GM21423 (cell line): ENCODE measurements around the gene NANOGP8.
"Not testable (repeated sequence)": the region's sequence is repeated elsewhere in the genome, so short reads cannot be mapped to it uniquely, and the experiment has no call there.

Source experiments
- ATAC-seq: cut with Tn5 transposase; IDR thresholded peaks from one replicate; pipeline ENCODE4 v1.9.1; 2021; ENCODE audit warnings: mild to moderate bottlenecking, moderate library complexity; ENCODE audit not compliant: unreplicated experiment

Gene NANOGP8, protein sequence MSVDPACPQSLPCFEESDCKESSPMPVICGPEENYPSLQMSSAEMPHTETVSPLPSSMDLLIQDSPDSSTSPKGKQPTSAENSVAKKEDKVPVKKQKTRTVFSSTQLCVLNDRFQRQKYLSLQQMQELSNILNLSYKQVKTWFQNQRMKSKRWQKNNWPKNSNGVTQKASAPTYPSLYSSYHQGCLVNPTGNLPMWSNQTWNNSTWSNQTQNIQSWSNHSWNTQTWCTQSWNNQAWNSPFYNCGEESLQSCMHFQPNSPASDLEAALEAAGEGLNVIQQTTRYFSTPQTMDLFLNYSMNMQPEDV

DNA sequence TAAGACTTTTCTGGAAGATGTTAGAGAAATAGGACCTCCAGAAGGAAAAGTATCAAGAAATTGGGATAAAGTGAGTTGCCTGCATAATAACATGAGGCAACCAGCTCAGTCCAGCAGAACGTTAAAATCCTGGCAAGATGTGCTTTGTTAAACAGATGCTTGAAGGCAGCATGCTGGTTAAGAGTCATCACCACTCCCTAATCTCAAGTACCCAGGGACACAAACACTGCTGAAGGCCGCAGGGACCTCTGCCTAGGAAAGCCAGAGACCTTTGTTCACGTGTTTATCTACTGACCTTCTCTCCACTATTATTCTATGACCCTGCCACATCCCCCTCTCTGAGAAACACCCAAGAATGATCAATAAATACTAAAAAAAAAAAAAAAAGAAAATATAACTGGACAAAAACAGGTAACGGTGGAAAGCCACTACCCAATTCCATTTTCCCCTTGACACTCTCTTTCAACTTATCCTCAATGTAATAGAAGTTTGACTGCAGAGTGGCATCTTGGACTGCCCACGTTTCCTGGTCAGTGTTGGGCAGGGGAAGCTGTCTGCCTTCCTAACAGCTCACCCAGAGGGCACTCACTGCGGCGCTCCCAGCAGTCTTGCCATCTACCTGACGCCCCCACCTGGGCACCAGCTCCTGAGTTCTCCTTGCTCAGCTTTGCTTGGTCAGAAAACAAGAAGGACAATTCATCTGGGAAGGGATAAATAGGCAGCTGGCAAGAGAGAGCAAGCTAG lies at the start of gene NANOGP8:
Gene NANOGP8, minus strand, starts transcription at position 120 of the 744 bp plus-strand sequence. CDS start 185 bp downstream, outside the sequence.
- ATAC-seq, result not testable (repeated sequence)

DNA sequence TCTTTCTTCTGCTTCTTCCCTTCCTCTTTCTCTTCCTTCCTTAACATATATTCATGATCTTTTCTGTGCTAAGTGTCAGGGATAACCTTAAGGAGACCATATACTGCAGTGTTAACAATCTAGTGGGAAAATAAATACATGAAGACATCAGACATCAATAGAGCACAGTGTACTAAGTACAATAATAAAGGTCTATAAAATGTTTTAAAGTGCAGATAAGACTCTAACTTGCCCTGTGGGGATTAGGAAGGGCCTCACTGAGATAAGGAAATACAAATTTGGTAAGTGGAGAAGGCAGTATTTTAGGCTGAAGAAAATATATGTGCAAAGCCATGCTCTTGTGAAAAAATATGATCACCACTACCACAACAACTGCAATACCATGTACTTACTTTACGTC lies 49.2 kb upstream of the NANOGP8 start:
- ATAC-seq, result no peak

- ATAC-seq, result no peak
These were observed 45.1 kb upstream of the NANOGP8 start for GRCh38 chr15:35130245-35130644.

DNA sequence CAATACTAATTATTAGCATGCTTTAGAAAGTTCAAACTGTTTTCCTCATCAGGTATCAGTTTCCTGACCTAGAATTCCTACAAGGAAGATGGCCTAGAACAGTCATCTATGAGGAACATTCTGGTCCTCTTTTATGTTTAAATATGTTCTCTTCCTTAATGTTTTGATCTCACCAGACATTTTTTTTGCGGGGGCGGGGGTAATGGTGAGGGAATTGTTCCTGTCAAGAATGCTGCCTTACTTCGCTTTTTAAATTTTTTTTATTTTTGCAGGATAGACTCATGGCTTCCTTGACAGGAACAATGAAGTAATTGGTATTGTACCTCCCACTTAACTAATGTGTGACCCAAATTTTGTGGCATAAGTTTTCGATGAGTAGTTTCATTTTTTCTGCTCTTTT lies 44.3 kb upstream of the NANOGP8 start:
- ATAC-seq, result no peak

DNA sequence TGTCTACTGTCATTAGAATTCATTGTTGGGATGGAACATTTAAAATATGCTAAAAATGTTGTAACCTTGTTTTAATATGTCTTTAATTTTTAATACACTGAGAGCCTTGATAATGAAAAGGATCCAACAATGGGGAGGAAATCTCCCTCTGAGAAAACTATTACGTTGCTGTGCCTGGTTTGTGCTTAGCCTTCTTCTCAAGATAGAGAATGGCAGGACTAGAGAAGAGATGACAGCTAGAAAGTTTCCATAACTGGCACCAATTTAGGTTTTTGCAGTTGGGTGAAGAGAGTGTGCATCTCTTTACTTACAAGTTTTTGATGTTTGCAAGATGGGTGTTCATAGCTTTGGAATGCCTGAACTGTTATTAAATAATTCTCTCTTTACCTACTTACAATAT lies 42.6 kb upstream of the NANOGP8 start:
- ATAC-seq, result no peak

- ATAC-seq, result no peak
These were observed 41.1 kb upstream of the NANOGP8 start for GRCh38 chr15:35126236-35126635.

- ATAC-seq, result no peak
These were observed 38.6 kb upstream of the NANOGP8 start for GRCh38 chr15:35123743-35124142.

GRCh38 chr15:35121611-35122359 lies 36.7 kb upstream of the NANOGP8 start:
- no peak for ATAC-seq

- ATAC-seq, result no peak
These were observed 35.1 kb upstream of the NANOGP8 start for GRCh38 chr15:35120173-35120572.

DNA sequence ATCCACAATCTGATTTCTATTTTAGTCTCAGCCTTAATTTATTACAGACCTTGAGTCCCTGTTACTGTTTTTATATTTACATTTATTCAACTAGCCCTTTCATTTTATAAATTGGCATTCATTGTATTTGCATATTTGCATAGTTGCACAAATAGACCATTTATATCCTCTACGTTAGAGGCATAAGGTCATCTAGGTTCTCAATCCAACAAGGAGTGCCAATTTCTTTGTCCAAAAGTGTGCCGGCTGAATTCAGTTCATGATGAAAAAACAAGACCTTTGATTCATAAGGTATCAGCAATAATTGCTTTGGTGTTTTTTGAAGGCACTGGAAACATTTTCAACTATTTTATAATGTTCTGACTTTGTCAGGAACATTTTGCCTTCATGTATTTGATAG lies 33.9 kb upstream of the NANOGP8 start:
- no peak for ATAC-seq

GRCh38 chr15:35117543-35118265 lies 32.6 kb upstream of the NANOGP8 start:
- no peak for ATAC-seq

- no peak for ATAC-seq
These were observed 30.1 kb upstream of the NANOGP8 start for GRCh38 chr15:35115155-35115725.

- ATAC-seq, result no peak
These were observed 27.3 kb upstream of the NANOGP8 start for GRCh38 chr15:35112346-35112745.

DNA sequence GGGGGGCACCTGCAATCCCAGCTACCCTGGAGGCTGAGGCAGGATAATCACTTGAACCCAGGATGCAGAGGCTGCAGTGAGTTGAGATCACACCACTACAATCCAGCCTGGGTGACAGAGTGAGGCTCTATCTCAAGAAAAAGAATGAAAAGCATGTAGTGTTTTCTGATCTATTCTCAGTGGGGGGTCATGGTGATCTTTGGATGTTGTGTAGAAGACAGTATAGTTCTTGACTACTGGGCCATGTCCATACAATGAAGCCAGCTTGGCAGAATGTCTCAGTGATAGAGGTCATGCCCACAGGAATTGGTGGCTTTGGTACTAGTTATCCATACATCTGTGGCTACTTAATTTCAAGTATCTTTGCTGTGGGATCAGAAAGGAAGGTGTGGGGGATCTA lies 26.8 kb upstream of the NANOGP8 start:
- ATAC-seq, result no peak

DNA sequence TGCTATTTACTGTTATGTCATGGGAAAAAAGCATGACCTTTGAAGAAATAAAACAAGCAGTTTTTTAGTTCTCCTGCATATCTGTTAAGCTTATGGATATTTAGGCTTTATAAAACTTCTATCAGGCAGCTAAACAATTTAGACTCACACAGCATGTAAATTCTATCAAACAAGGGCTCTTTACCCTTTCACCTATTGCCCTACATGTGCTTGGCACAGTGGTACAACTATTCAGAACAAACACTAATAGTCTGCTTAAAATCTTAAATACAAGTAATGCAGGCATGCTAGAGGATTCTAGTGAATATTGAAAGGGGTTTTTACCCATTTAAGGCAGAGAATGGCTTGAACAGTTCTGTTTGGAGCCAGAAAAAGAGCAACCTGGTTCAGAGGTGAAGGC lies 23.4 kb upstream of the NANOGP8 start:
- ATAC-seq, result no peak

DNA sequence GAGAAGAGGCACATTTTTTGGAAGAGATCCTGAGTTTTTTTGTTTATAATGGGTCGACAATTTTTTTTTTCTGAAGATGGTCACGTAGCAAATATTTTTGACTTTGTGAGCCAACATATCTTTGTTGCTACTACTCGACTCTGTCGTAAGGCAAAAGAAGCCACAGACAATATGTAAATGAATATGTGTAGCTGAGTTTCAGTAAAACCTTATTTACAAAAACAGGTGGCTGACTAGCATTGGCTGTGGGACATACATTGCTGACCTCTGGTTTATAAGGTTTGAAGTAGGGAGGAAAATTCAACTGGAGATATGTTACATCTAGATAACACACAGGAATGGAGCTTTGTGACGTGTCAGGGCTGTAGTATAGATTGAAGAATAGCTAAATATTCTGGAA lies 22.5 kb upstream of the NANOGP8 start:
- ATAC-seq, result no peak

DNA sequence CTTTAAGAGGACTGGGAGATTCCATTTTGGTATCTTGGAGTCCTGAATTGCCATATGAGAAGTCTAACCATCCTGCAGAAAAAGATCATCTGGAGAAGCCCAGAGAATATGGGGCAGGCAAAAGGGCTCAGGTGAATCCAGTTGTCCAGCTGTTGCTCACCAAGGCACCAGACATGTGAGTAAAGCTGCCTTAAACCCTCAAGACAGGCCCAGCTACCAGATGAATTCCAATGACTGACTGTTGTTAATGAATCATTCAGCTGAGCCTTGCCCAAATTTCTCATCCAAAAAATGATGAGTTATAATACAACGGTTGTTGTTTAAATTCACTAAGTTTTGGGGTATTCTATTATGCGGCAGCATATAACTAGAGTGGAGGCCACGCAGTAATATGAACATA lies 22.0 kb upstream of the NANOGP8 start:
- ATAC-seq, result no peak

- no peak for ATAC-seq
These were observed 19.5 kb upstream of the NANOGP8 start for GRCh38 chr15:35104526-35105147.

DNA sequence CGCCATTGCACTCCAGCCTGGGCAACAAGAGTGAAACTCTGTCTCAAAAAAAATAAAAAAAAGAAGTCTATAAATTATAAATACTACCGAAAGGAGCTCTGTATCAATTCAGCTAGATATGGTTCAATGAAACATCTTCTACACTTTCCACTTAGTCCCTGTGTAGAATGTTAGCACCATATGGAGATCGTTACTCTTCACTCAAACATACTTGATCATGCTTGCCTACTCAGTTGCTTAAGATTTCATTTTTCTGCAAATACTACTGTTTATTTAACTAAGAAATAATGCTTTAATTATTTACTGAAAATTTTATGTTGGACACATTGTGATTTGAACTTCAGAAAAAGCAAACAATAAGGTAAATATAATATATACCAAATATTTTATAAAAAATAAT lies 17.1 kb upstream of the NANOGP8 start:
- no peak for ATAC-seq

- ATAC-seq, result no peak
These were observed 16.2 kb upstream of the NANOGP8 start for GRCh38 chr15:35101335-35101734.
